IPS-15b (cell line): ENCODE data around the gene HS3ST3B1.

Experiments
- H3K27me3 ChIP-seq: one replicate; pipeline ENCODE4 v1.6.1; 2013; ENCODE audit warnings: low read length; ENCODE audit not compliant: control insufficient read depth, insufficient read depth
- H3K36me3 ChIP-seq: one replicate; pipeline ENCODE4 v1.6.1; 2013; ENCODE audit warnings: low read length; ENCODE audit not compliant: control insufficient read depth, insufficient read depth
- H3K4me1 ChIP-seq: one replicate; pipeline ENCODE4 v1.6.1; 2013; ENCODE audit warnings: mild to moderate bottlenecking, low read length; ENCODE audit not compliant: control insufficient read depth, insufficient read depth
- H3K4me3 ChIP-seq: one replicate; pipeline ENCODE4 v1.5.1; 2013; ENCODE audit warnings: low read depth, low read length
- H3K9ac ChIP-seq: one replicate; pipeline ENCODE4 v1.6.1; 2013; ENCODE audit warnings: low read depth, mild to moderate bottlenecking, low read length
- H3K9me3 ChIP-seq: one replicate; pipeline ENCODE4 v1.6.1; 2013; ENCODE audit warnings: mild to moderate bottlenecking, low read length; ENCODE audit not compliant: control insufficient read depth, insufficient read depth

The HS3ST3B1 gene

DNA sequence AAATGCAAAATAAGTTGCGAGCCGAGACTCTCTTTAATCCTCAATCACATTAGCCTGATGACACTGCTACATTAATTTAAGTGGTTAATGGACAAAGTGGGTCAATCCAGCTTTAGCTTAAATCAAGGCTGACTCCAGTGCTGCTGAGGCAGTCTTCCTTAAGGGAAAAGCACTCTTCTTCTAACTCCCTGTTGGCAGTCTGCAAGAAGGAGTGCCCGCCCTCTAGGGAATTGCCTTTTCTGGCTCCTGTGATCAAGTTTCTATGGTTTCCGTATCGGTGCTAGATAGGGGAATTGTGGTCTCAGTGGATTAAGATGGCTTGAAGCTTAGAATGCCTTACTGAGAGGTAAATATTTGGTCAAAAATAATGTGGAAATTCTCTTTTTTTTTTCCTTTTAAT is 41.0 kb downstream of the HS3ST3B1 start:
- Histone ChIP-seq H3K9me3 (no peaks in the 10 kb centered on the region), H3K9ac (no peak overlapping the region), H3K27me3 (no peaks in the 10 kb centered on the region), H3K4me1 (peaks cover 6% of the 10 kb centered on the region), H3K4me3 (no peak overlapping the region), H3K36me3 (no peaks in the 10 kb centered on the region)

DNA sequence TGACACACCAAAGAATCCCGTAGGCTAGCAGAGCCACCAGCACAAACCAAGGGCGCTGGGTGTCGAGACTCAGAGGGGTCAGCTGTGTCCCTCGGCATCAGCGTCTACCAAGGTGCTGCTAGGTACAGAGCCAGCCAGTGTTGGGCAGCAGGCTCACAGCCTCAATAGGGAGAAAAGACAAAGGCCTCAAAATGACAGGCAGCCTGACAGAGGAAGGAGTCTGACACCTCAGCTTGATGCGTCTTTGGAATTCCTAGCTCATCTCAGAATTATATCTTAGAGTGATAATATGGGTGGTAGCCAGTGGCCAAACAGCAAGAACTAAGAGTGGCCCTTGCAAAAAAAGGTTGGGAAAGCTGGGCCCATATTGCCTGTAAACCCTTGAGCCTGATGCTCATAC is 45.9 kb downstream of the HS3ST3B1 start:
- H3K4me1 ChIP-seq: peaks cover under 1% of the 10 kb centered on the region
- H3K9ac ChIP-seq: no peak overlapping the region
- H3K36me3 ChIP-seq: no peaks in the 10 kb centered on the region
- H3K9me3 ChIP-seq: no peaks in the 10 kb centered on the region
- H3K27me3 ChIP-seq: no peaks in the 10 kb centered on the region
- H3K4me3 ChIP-seq: no peak overlapping the region

DNA sequence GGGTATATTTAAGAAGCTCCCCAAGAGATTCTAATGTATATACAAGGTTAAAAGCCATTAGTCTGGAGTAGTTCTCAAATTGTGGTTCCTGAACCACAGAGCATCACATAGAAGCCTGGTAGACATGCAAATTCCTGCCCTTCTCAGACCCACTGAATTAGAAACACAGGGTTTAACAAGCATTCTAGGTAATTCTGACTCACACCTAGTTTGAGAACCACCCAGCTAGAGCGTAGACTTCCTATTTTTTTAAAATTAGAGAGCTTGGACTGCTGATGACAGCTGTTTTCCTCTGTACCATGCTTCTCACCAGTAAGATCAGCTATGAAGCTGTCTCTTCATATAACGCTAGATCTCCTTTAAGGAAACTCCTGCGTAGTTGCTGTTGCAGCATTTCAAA is 50.6 kb downstream of the HS3ST3B1 start:
- Histone ChIP-seq H3K4me1 (peaks cover 10% of the 10 kb centered on the region), H3K9ac (no peak overlapping the region), H3K4me3 (no peak overlapping the region), H3K27me3 (no peaks in the 10 kb centered on the region), H3K36me3 (no peaks in the 10 kb centered on the region), H3K9me3 (no peaks in the 10 kb centered on the region)

DNA sequence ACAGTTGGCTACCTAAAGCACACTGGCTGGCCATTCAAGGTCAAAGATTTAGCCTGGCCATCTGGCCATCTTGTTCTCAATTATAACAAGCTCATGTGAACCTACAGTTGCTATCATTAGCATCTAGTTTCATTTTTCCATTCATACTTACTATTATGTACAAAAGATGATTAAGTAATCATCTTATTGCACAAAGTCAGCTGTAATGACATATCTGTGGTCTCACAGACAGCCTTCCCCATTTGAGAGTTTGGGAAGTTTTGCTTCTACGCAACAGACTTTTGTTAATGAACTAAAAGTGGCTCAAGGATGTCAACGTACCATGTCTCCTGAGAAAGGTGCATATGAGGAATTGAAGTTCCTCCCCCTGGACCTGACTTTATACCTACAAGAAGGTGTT is 51.3 kb downstream of the HS3ST3B1 start:
- Histone ChIP-seq H3K27me3 (no peaks in the 10 kb centered on the region), H3K9ac (no peak overlapping the region), H3K4me1 (peaks cover 10% of the 10 kb centered on the region), H3K36me3 (no peaks in the 10 kb centered on the region), H3K4me3 (no peak overlapping the region), H3K9me3 (no peaks in the 10 kb centered on the region)

DNA sequence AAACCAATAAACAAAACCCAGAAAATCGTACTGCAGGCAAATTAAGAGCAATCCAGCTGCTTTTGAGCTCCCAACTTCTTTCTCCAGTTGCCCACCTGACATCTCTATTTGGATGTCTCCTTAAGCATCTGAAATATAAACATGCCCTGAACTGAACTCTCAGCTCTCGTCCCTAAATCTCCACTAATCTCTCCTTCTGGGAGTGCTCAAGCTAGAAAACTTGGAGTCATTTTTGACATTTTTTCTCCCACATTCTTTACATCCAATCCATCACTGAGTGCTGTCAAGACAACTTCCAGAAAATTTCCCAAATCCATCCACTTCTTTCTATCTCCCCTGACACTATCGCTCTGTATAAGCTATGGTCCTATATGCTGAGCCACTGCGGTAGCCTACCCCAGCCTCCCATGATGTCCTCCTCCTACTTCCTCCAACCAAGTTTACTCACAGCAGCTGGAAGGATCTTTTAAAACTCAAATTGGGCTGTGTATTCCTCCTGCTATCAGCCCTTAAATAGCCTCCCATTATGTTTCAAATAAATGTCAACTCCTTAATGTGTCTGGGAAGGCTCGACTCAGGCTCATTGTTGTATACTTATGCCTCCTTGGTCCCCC is 53.1 kb downstream of the HS3ST3B1 start:
- H3K9me3 ChIP-seq: no peaks in the 10 kb centered on the region
- H3K36me3 ChIP-seq: no peaks in the 10 kb centered on the region
- no peaks in the 10 kb centered on the region for H3K27me3 ChIP-seq
- no peak overlapping the region for H3K4me3 ChIP-seq
- peaks cover 10% of the 10 kb centered on the region for H3K4me1 ChIP-seq
- no peak overlapping the region for H3K9ac ChIP-seq

DNA sequence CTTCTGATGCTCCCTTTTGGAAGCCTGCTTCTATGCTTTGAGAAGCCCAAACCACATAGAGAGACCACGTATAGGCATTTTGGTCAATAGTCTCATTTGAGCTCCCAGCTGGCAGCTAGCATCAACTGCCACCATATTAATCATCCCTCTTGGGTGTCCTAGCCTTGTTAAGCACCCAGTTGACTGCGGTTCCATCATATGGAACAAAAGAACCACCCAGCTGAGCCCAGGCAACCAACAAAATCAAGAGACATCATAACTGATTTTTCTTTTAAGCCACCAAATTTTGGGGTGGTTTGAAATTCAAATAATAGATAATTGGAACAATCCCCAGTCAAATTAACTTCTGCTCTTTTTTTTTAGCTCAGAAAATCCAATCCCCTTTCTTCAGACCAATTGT is 53.9 kb downstream of the HS3ST3B1 start:
- Histone ChIP-seq H3K9ac (no peak overlapping the region), H3K4me3 (no peak overlapping the region), H3K36me3 (no peaks in the 10 kb centered on the region), H3K4me1 (peaks cover 10% of the 10 kb centered on the region), H3K9me3 (no peaks in the 10 kb centered on the region), H3K27me3 (no peaks in the 10 kb centered on the region)

DNA sequence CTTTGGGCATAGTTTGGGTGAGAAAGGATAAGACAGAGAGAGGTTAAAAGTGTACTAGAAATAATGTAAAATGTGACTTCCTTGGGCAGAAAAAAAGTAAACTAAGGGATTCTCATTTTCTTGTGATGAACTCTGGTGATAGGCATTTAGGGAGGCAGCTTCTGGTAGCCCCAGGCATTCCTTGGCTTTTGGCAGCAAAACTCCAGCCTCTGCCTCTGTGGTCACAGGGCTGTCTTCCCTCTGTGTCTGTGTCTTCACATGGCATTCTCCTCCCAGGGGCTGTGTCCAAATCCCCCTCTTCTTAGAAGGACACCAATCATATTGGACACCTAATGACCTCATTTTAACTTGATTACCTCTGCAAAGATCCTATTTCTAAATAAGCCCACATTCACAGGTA is 54.7 kb downstream of the HS3ST3B1 start:
- Histone ChIP-seq H3K4me3 (no peak overlapping the region), H3K9ac (no peak overlapping the region), H3K27me3 (no peaks in the 10 kb centered on the region), H3K4me1 (peaks cover 10% of the 10 kb centered on the region), H3K9me3 (no peaks in the 10 kb centered on the region), H3K36me3 (no peaks in the 10 kb centered on the region)

DNA sequence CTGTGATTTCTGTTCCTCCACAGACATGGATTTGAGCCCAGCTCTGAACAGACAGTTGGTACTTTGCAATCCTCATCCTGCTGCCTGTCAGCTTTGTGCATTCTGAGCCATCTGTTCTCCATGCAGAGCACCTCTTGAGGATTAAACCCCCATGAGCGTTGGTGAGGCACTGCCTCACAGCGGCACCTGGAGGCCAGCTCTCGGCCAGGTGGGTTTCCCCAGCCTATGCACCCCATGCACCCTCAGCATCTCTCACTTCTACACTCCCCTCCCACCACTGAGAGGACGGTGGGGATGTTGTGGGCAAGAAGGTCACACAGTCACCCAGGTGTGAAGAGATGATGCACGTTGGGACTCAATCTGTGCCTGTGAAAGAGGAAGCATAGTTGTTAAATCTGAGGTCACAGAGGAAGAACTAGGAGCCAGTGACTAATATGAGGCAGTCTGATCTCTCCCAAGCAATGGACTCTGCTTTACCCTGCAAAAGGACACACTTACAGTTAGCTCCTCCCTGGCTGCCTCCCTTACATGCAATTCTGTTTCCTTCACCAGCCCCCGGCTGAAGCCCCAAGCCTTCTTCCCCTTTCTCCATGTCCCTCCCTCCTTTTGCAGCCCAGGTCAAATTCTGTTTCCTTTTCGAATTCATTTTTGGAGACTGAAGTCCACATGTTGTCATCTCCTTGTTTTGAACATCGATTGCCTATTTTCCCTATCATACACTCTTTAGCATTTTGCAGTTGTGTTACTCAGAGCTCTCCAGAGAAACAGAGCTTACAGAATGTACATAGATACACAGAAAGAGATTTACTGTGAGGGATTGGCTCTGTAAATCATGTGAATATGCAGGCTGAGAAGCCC is 58.5 kb downstream of the HS3ST3B1 start:
- H3K27me3 ChIP-seq: no peaks in the 10 kb centered on the region
- no peak overlapping the region for H3K9ac ChIP-seq
- H3K4me1 ChIP-seq: peaks cover 7% of the 10 kb centered on the region
- H3K36me3 ChIP-seq: no peaks in the 10 kb centered on the region
- H3K9me3 ChIP-seq: no peaks in the 10 kb centered on the region
- no peak overlapping the region for H3K4me3 ChIP-seq

DNA sequence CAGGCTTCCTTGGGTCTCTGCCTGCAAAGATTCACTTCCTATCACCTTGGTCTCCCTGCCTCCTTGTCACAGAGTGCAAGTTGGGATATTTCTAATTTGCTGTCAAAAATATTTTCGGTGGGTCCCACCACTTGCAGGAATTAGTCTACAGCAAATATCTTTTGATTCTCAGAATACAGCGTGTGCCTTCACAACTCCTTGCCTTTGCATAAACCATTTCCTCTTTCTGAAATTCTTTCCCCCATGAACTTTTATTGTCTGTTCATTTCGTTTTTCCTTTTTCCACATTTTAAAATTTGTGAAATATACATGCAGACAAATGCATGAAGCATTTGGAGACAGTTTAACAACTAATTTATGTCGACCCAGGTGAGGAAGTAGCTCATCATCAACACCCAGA is 60.0 kb downstream of the HS3ST3B1 start:
- Histone ChIP-seq H3K27me3 (no peaks in the 10 kb centered on the region), H3K9me3 (no peaks in the 10 kb centered on the region), H3K4me3 (no peak overlapping the region), H3K9ac (no peak overlapping the region), H3K36me3 (no peaks in the 10 kb centered on the region), H3K4me1 (peaks cover 4% of the 10 kb centered on the region)

DNA sequence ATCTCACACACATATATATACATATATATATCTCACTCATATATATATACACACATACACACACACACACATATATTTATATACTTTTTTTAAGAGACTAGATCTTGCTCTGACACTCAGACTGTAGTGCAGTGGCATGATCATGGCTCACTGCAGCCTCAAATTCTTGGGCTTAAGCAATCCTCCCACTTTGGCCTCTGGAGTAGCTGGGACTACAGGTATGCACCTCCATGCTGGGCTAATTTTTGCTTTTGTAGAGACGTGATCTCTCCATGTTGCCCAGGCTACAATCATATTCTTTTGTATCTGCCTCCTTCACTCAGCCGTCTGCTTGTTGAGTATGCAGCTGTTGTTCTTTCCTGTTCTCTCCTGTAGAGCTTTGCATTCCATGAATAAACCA is 60.6 kb downstream of the HS3ST3B1 start:
- Histone ChIP-seq H3K9me3 (no peaks in the 10 kb centered on the region), H3K9ac (no peak overlapping the region), H3K36me3 (no peaks in the 10 kb centered on the region), H3K27me3 (no peaks in the 10 kb centered on the region), H3K4me1 (no peaks in the 10 kb centered on the region), H3K4me3 (no peak overlapping the region)

DNA sequence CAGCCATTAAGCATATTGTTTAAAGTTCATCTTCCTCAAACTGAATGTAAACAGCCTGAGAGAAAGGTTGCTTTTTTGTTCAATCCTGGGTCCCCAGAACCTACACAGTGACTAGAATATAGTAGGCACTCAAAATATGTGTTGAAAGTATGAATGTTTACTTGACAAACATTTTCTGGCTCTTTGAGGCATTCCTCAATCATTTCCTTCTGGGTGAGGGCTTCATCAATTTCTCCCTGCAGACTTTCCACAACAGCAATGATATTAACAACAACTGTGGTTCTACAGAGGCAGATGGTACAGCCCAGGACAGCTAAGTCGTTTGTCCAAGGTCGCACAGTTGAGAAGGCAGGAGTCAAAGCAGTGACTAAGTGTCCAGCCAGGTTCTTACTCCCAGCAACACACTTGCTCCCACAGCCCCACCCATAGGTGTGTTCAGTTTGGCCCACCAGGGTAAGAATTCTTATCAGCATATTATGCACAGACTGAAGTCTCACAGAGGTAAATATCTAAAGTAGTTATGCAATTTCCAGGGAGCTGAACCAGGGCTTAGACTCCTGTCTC is 61.1 kb downstream of the HS3ST3B1 start:
- Histone ChIP-seq H3K9ac (no peak overlapping the region), H3K36me3 (no peaks in the 10 kb centered on the region), H3K4me1 (no peaks in the 10 kb centered on the region), H3K4me3 (no peak overlapping the region), H3K9me3 (no peaks in the 10 kb centered on the region), H3K27me3 (no peaks in the 10 kb centered on the region)

DNA sequence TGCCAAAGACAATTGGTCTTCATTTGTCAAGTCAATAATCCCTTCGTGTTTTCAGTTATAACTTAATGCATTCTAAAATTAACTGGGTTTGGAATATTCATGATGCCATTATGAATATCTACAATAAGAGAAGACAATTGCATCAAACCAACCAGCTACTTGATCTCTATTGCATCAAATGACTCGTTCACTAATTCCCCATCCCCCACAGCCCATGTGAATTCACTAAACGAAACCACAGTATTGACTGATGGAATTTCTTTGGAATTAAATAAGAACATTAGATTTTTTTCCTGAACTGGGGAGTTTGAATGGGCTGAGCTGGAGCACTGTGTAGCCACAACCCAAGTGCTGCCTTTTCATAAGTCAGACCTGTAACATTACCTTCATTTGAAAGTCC is 65.3 kb downstream of the HS3ST3B1 start:
- no peak overlapping the region for H3K9ac ChIP-seq
- H3K4me1 ChIP-seq: no peaks in the 10 kb centered on the region
- no peaks in the 10 kb centered on the region for H3K27me3 ChIP-seq
- H3K36me3 ChIP-seq: no peaks in the 10 kb centered on the region
- no peaks in the 10 kb centered on the region for H3K9me3 ChIP-seq
- H3K4me3 ChIP-seq: no peak overlapping the region
